GM12878 (cell line): ENCODE data around the gene SPC24. TPM values are rescaled to one million over a fixed set of nuclear protein-coding genes. Genes with fewer than 3 reads are reported as not detected.

ENCODE experiments used
- ATAC-seq: fragments of 200-7000 bp; cut with Tn5 transposase; 3 replicates; pipeline ENCODE4 v1.9.1; 2020; ENCODE audit warnings: mild to moderate bottlenecking, moderate library complexity
- BruUV-seq: library from RNA; stranded (reverse); fragments of 400-500 nt; replicated peaks from 2 replicates; lab custom pipeline; 2021; lab: Mats Ljungman, UMichigan
- CTCF ChIA-PET: fragments of 300-600 bp; sonication (Branson Sonifier 250); formaldehyde crosslinking; extraction: SDS; loops from one replicate; lab custom pipeline; 2021; ENCODE audit warnings: inconsistent platforms; lab: Yijun Ruan, JAX
- POLR2A ChIA-PET: fragments of 350-600 bp; formaldehyde crosslinking; extraction: SDS; loops from one replicate; lab custom pipeline; 2021; ENCODE audit warnings: inconsistent platforms; lab: Charles Lee
- RAD21 ChIA-PET: fragments of 300-600 bp; sonication (Branson Sonifier 250); formaldehyde crosslinking; loops from one replicate; lab custom pipeline; 2023; ENCODE audit warnings: antibody characterized with exemption; ENCODE audit not compliant: unreplicated experiment; lab: Charles Lee
- SMC1A ChIA-PET: fragments of 300-600 bp; sonication (Branson Sonifier 250); formaldehyde crosslinking; loops from one replicate; lab custom pipeline; 2023; ENCODE audit not compliant: unreplicated experiment, uncharacterized antibody; lab: Charles Lee
- DNase-seq: peaks from one replicate; pipeline ENCODE4 v3.0.0-alpha.2; 2011; ENCODE audit warnings: low read depth, low spot score
- FAIRE-seq: peaks from 3 replicates; lab custom pipeline; 2011; peaks lifted over from hg19 to GRCh38; lab: Jason Lieb, UNC
- H2AFZ ChIP-seq: 2 replicates; pipeline ENCODE4 v1.6.0; 2011; ENCODE audit warnings: low read depth, low read length, control low read depth; ENCODE audit not compliant: control insufficient read depth
- H3K27ac ChIP-seq: 2 replicates; pipeline ENCODE4 v1.5.1; 2011; ENCODE audit warnings: control low read depth; ENCODE audit not compliant: control insufficient read depth, insufficient read depth
- H3K27me3 ChIP-seq, 2 experiments: replicated peaks in 1 of 2; 2 replicates each; pipeline versions ENCODE4 v1.6.0 to v1.6.1; 2011; ENCODE audit warnings: low read length in 1 of 2; ENCODE audit not compliant: control insufficient read depth in 2 of 2, insufficient read depth in 2 of 2
- H3K36me3 ChIP-seq, 2 experiments: 2 replicates each; pipeline ENCODE4 v1.5.1; 2011; ENCODE audit warnings: low read length in 1 of 2; ENCODE audit not compliant: control insufficient read depth in 2 of 2, insufficient read depth in 2 of 2
- H3K4me1 ChIP-seq: 2 replicates; pipeline ENCODE4 v1.6.1; 2011; ENCODE audit warnings: mild to moderate bottlenecking, low read length, moderate library complexity, mixed read lengths; ENCODE audit not compliant: control insufficient read depth, insufficient read depth
- H3K4me2 ChIP-seq: 2 replicates; pipeline ENCODE4 v1.6.0; 2011; ENCODE audit warnings: control low read depth; ENCODE audit not compliant: control insufficient read depth, insufficient read depth
- H3K4me3 ChIP-seq: fragments of 200-600 bp; sonication (generic); 2 replicates; pipeline ENCODE4 v1.5.1; 2016
- H3K79me2 ChIP-seq: 2 replicates; pipeline ENCODE4 v1.6.0; 2011; ENCODE audit warnings: low read length; ENCODE audit not compliant: control insufficient read depth, insufficient read depth
- H3K9ac ChIP-seq: 2 replicates; pipeline ENCODE4 v1.8.0; 2011; ENCODE audit warnings: low read length, control low read depth, mixed read lengths; ENCODE audit not compliant: control insufficient read depth, insufficient read depth
- H3K9me3 ChIP-seq: replicated peaks from 3 replicates; pipeline ENCODE4 v1.5.1; 2011; ENCODE audit warnings: mild to moderate bottlenecking, low read length; ENCODE audit not compliant: control insufficient read depth, insufficient read depth
- H4K20me1 ChIP-seq: 2 replicates; pipeline ENCODE4 v1.6.0; 2011; ENCODE audit not compliant: control insufficient read depth, insufficient read depth
- BCL11A ChIP-seq: IDR thresholded peaks from 2 replicates; pipeline ENCODE4 v1.6.1; 2011; ENCODE audit warnings: low read depth, low read length
- CREB1 ChIP-seq: IDR thresholded peaks from 2 replicates; pipeline ENCODE4 v1.6.1; 2012; ENCODE audit warnings: low read depth, mild to moderate bottlenecking, inconsistent platforms
- CTCF ChIP-seq, 3 experiments: IDR thresholded peaks in 2 of 3; conservative IDR thresholded peaks in 1 of 3; 2 replicates each; pipeline ENCODE4 v1.5.1; 2011; ENCODE audit warnings: low read depth in 3 of 3, low read length in 3 of 3, mild to moderate bottlenecking in 3 of 3, control low read depth in 2 of 3, moderate library complexity in 2 of 3, inconsistent platforms in 1 of 3, mixed read lengths in 1 of 3; ENCODE audit not compliant: control insufficient read depth in 2 of 3, insufficient read depth in 1 of 3; ENCODE audit errors: extremely low read depth in 1 of 3
- CUX1 ChIP-seq: IDR thresholded peaks from 2 replicates; pipeline ENCODE4 v1.6.1; 2012; ENCODE audit warnings: improper control_type of control experiment, low read depth, low read length; ENCODE audit not compliant: insufficient replicate concordance
- MAX ChIP-seq: IDR thresholded peaks from 2 replicates; pipeline ENCODE4 v1.6.1; 2012; ENCODE audit warnings: low read depth, low read length, improper control_type of control experiment
- MYC ChIP-seq: IDR thresholded peaks from 2 replicates; pipeline ENCODE4 v1.6.1; 2011; ENCODE audit warnings: mild to moderate bottlenecking, low read length, moderate library complexity, inconsistent platforms; ENCODE audit not compliant: insufficient read depth, insufficient replicate concordance, insufficient read length, severe bottlenecking
- YY1 ChIP-seq: IDR thresholded peaks from 2 replicates; pipeline ENCODE4 v1.6.1; 2011; ENCODE audit warnings: low read depth, mild to moderate bottlenecking, low read length
- ZNF687 ChIP-seq: fragments of 450-650 bp; IDR thresholded peaks from 2 replicates; pipeline ENCODE4 v1.6.1; 2017; ENCODE audit warnings: mild to moderate bottlenecking, moderate library complexity
- WGBS: methylation state at CpG from one replicate; pipeline ENCODE4 v1.1.6; 2016; ENCODE audit warnings: low lambda C conversion rate; ENCODE audit not compliant: insufficient replicate concordance, insufficient coverage; ENCODE audit errors: missing lambda C conversion rate; 5-methylcytosine and 5-hydroxymethylcytosine counted together
- in situ Hi-C: fragments of 300-500 bp; cut with MboI; formaldehyde crosslinking; loops from 9 replicates; pipeline ENCODE4 v1.14.3; 2018; ENCODE audit warnings: mixed read lengths
- intact Hi-C: fragments of 100-400 bp; cut with micrococcal nuclease; formaldehyde crosslinking; loops from one replicate; pipeline ENCODE4 v1.14.2; 2022; ENCODE audit not compliant: unreplicated experiment
- polyA plus RNA-seq, 11 experiments: library from polyadenylated mRNA; depleted of rRNA in 4 of 11; unstranded in 6 of 11; stranded (reverse) in 5 of 11; fragments of >200 nt; fragmentation: Nextera tagmentation in 4 of 11; fragmentation: Illumina TruSeq in 1 of 11; extraction: Ambion mirVana in 4 of 11; extraction: Trizol in 1 of 11; gene quantifications; 1 replicate in 1 of 11; 2 replicates in 10 of 11; pipeline versions ENCODE4 v1.2.1 to v1.2.3, GENCODE V29; 2011 to 2016; ENCODE audit warnings: inconsistent platforms in 2 of 11, missing spikeins in 2 of 11, low read depth in 1 of 11
- total RNA-seq, 4 experiments: library from RNA; depleted of rRNA in 3 of 4; stranded (reverse); fragments of >200 nt in 3 of 4; fragmentation: Illumina TruSeq in 1 of 4; extraction: Trizol in 1 of 4; gene quantifications; 2 replicates each; pipeline versions ENCODE4 v1.2.1 to v1.2.3, GENCODE V29; 2013 to 2021

Gene SPC24
- total and polyA plus RNA-seq, 10 of the 15 experiments (the other 5 are each of a cell fraction or from before 2014, with no cell fraction given): 9.4 to 72.6 (median 40.7) TPM

- H4K20me1 ChIP-seq: no peaks in the 10 kb centered on the region
- POLR2A ChIA-PET: no interaction called here
- TF ChIP-seq MYC (no peak), ZNF687 (no peak), MAX (no peak), BCL11A (no peak), YY1 (no peak), CTCF (IDR thresholded peaks at IDR 0.05 in 2 of 3, conservative IDR thresholded peaks at IDR 0.05 in 1 of 3; ENCODE audit: control insufficient read depth in 2 of 3, extremely low read depth in 1 of 3, insufficient read depth in 1 of 3, low read depth in 3 of 3, low read length in 3 of 3) (no peak), CREB1 (no peak), CUX1 (no peak)
- TF ChIP-seq, all 136 proteins: peak for 0
- Histone ChIP-seq H2AFZ (no peak overlapping the region), H3K9ac (no peak overlapping the region), H3K9me3 (no peaks in the 10 kb centered on the region), H3K27ac (no peak overlapping the region), H3K4me2 (no peak overlapping the region), H3K36me3 (peaks cover 3% of the 10 kb centered on the region in 2 experiments; a peak in 3 of 4 replicates), H3K4me3 (no peak overlapping the region), H3K79me2 (no peaks in the 10 kb centered on the region), H3K27me3 (no peaks in the 10 kb centered on the region), H3K4me1 (peaks cover 9% of the 10 kb centered on the region)
- no TSS peak for BruUV-seq
- RAD21 ChIA-PET: no interaction called here
- SMC1A ChIA-PET: no interaction called here
- FAIRE-seq (no peak), ATAC-seq (no peak), DNase-seq (no peak)
- in situ Hi-C loops: no loop called here
- 97% methylated on average over 3 of the region's 3 CpGs for WGBS
- intact Hi-C loops: no loop called here
- CTCF ChIA-PET: no interaction called here
Observed at GRCh38 chr19:11145536-11145924, 10.1 kb downstream of the SPC24 start.
